GM12878 (cell line): Measurements from ENCODE around the gene CLCNKA. TPM values are rescaled to one million over a fixed set of nuclear protein-coding genes. Genes with fewer than 3 reads are reported as not detected.

Experiments used
- ATAC-seq: fragments of 200-7000 bp; cut with Tn5 transposase; 3 replicates; pipeline ENCODE4 v1.9.1; 2020; ENCODE audit warnings: mild to moderate bottlenecking, moderate library complexity
- BruUV-seq: library from RNA; stranded (reverse); fragments of 400-500 nt; replicated peaks from 2 replicates; lab custom pipeline; 2021; lab: Mats Ljungman, UMichigan
- CTCF ChIA-PET: fragments of 300-600 bp; sonication (Branson Sonifier 250); formaldehyde crosslinking; extraction: SDS; loops from one replicate; lab custom pipeline; 2021; ENCODE audit warnings: inconsistent platforms; lab: Yijun Ruan, JAX
- POLR2A ChIA-PET: fragments of 350-600 bp; formaldehyde crosslinking; extraction: SDS; loops from one replicate; lab custom pipeline; 2021; ENCODE audit warnings: inconsistent platforms; lab: Charles Lee
- RAD21 ChIA-PET: fragments of 300-600 bp; sonication (Branson Sonifier 250); formaldehyde crosslinking; loops from one replicate; lab custom pipeline; 2023; ENCODE audit warnings: antibody characterized with exemption; ENCODE audit not compliant: unreplicated experiment; lab: Charles Lee
- SMC1A ChIA-PET: fragments of 300-600 bp; sonication (Branson Sonifier 250); formaldehyde crosslinking; loops from one replicate; lab custom pipeline; 2023; ENCODE audit not compliant: unreplicated experiment, uncharacterized antibody; lab: Charles Lee
- DNase-seq: peaks from one replicate; pipeline ENCODE4 v3.0.0-alpha.2; 2011; ENCODE audit warnings: low read depth, low spot score
- FAIRE-seq: peaks from 3 replicates; lab custom pipeline; 2011; peaks lifted over from hg19 to GRCh38; lab: Jason Lieb, UNC
- H2AFZ ChIP-seq: 2 replicates; pipeline ENCODE4 v1.6.0; 2011; ENCODE audit warnings: low read depth, low read length, control low read depth; ENCODE audit not compliant: control insufficient read depth
- H3K27ac ChIP-seq: 2 replicates; pipeline ENCODE4 v1.5.1; 2011; ENCODE audit warnings: control low read depth; ENCODE audit not compliant: control insufficient read depth, insufficient read depth
- H3K27me3 ChIP-seq, 2 experiments: replicated peaks in 1 of 2; 2 replicates each; pipeline versions ENCODE4 v1.6.0 to v1.6.1; 2011; ENCODE audit warnings: low read length in 1 of 2; ENCODE audit not compliant: control insufficient read depth in 2 of 2, insufficient read depth in 2 of 2
- H3K36me3 ChIP-seq, 2 experiments: 2 replicates each; pipeline ENCODE4 v1.5.1; 2011; ENCODE audit warnings: low read length in 1 of 2; ENCODE audit not compliant: control insufficient read depth in 2 of 2, insufficient read depth in 2 of 2
- H3K4me1 ChIP-seq: 2 replicates; pipeline ENCODE4 v1.6.1; 2011; ENCODE audit warnings: mild to moderate bottlenecking, low read length, moderate library complexity, mixed read lengths; ENCODE audit not compliant: control insufficient read depth, insufficient read depth
- H3K4me2 ChIP-seq: 2 replicates; pipeline ENCODE4 v1.6.0; 2011; ENCODE audit warnings: control low read depth; ENCODE audit not compliant: control insufficient read depth, insufficient read depth
- H3K4me3 ChIP-seq: fragments of 200-600 bp; sonication (generic); 2 replicates; pipeline ENCODE4 v1.5.1; 2016
- H3K79me2 ChIP-seq: 2 replicates; pipeline ENCODE4 v1.6.0; 2011; ENCODE audit warnings: low read length; ENCODE audit not compliant: control insufficient read depth, insufficient read depth
- H3K9ac ChIP-seq: 2 replicates; pipeline ENCODE4 v1.8.0; 2011; ENCODE audit warnings: low read length, control low read depth, mixed read lengths; ENCODE audit not compliant: control insufficient read depth, insufficient read depth
- H3K9me3 ChIP-seq: replicated peaks from 3 replicates; pipeline ENCODE4 v1.5.1; 2011; ENCODE audit warnings: mild to moderate bottlenecking, low read length; ENCODE audit not compliant: control insufficient read depth, insufficient read depth
- H4K20me1 ChIP-seq: 2 replicates; pipeline ENCODE4 v1.6.0; 2011; ENCODE audit not compliant: control insufficient read depth, insufficient read depth
- EED ChIP-seq: sonication (generic); IDR thresholded peaks from 2 replicates; pipeline ENCODE4 v1.6.1; 2016; ENCODE audit warnings: antibody characterized with exemption, low read depth
- EZH2 ChIP-seq: IDR thresholded peaks from 2 replicates; pipeline ENCODE4 v1.6.1; 2012; ENCODE audit warnings: low read depth, mild to moderate bottlenecking, control low read depth, inconsistent platforms, low read length, borderline replicate concordance; ENCODE audit not compliant: control insufficient read depth
- HDGF ChIP-seq: fragments of 450-650 bp; IDR thresholded peaks from 2 replicates; pipeline ENCODE4 v1.6.1; 2016; ENCODE audit warnings: antibody characterized with exemption
- KDM1A ChIP-seq: fragments of 200-600 bp; sonication (generic); IDR thresholded peaks from 2 replicates; pipeline ENCODE4 v1.6.1; 2016; ENCODE audit warnings: borderline replicate concordance
- LARP7 ChIP-seq: fragments of 450-650 bp; IDR thresholded peaks from 2 replicates; pipeline ENCODE4 v1.6.1; 2017; ENCODE audit warnings: mild to moderate bottlenecking
- MAX ChIP-seq: IDR thresholded peaks from 2 replicates; pipeline ENCODE4 v1.6.1; 2012; ENCODE audit warnings: low read depth, low read length, improper control_type of control experiment
- MEF2A ChIP-seq: IDR thresholded peaks from 2 replicates; pipeline ENCODE4 v1.6.1; 2011; ENCODE audit warnings: low read depth, mild to moderate bottlenecking, low read length, moderate library complexity; ENCODE audit not compliant: insufficient read depth
- MTA2 ChIP-seq: fragments of 450-650 bp; IDR thresholded peaks from 2 replicates; pipeline ENCODE4 v1.6.1; 2016; ENCODE audit warnings: low read depth, mild to moderate bottlenecking, moderate library complexity
- NR2C2 ChIP-seq: IDR thresholded peaks from 2 replicates; pipeline ENCODE4 v1.6.1; 2011; ENCODE audit warnings: borderline replicate concordance, low read depth; ENCODE audit not compliant: control insufficient read depth, insufficient read length
- NR2F1 ChIP-seq: fragments of 450-650 bp; conservative IDR thresholded peaks from 2 replicates; pipeline ENCODE4 v1.6.1; 2017; ENCODE audit warnings: mild to moderate bottlenecking
- NRF1 ChIP-seq: conservative IDR thresholded peaks from 2 replicates; pipeline ENCODE4 v1.6.1; 2011; ENCODE audit warnings: mild to moderate bottlenecking, low read depth, low read length, improper control_type of control experiment
- RAD21 ChIP-seq: IDR thresholded peaks from 2 replicates; pipeline ENCODE4 v1.6.1; 2011; ENCODE audit warnings: mild to moderate bottlenecking, low read depth, low read length, moderate library complexity; ENCODE audit not compliant: insufficient read depth
- SMARCA5 ChIP-seq: fragments of 450-650 bp; IDR thresholded peaks from 2 replicates; pipeline ENCODE4 v1.6.1; 2017; ENCODE audit warnings: mild to moderate bottlenecking
- SPI1 ChIP-seq: IDR thresholded peaks from 2 replicates; pipeline ENCODE4 v1.6.1; 2011; ENCODE audit warnings: low read depth, mild to moderate bottlenecking, low read length, moderate library complexity, borderline replicate concordance; ENCODE audit not compliant: insufficient read depth
- STAT3 ChIP-seq: IDR thresholded peaks from 2 replicates; pipeline ENCODE4 v1.6.1; 2011; ENCODE audit warnings: low read depth, low read length, improper control_type of control experiment
- TCF7 ChIP-seq: IDR thresholded peaks from 2 replicates; pipeline ENCODE4 v1.6.1; 2014; ENCODE audit warnings: antibody characterized with exemption, borderline replicate concordance
- WGBS: methylation state at CpG from one replicate; pipeline ENCODE4 v1.1.6; 2016; ENCODE audit warnings: low lambda C conversion rate; ENCODE audit not compliant: insufficient replicate concordance, insufficient coverage; ENCODE audit errors: missing lambda C conversion rate; 5-methylcytosine and 5-hydroxymethylcytosine counted together
- in situ Hi-C: fragments of 300-500 bp; cut with MboI; formaldehyde crosslinking; loops from 9 replicates; pipeline ENCODE4 v1.14.3; 2018; ENCODE audit warnings: mixed read lengths
- intact Hi-C: fragments of 100-400 bp; cut with micrococcal nuclease; formaldehyde crosslinking; loops from one replicate; pipeline ENCODE4 v1.14.2; 2022; ENCODE audit not compliant: unreplicated experiment
- polyA plus RNA-seq, 11 experiments: library from polyadenylated mRNA; depleted of rRNA in 4 of 11; unstranded in 6 of 11; stranded (reverse) in 5 of 11; fragments of >200 nt; fragmentation: Nextera tagmentation in 4 of 11; fragmentation: Illumina TruSeq in 1 of 11; extraction: Ambion mirVana in 4 of 11; extraction: Trizol in 1 of 11; gene quantifications; 1 replicate in 1 of 11; 2 replicates in 10 of 11; pipeline versions ENCODE4 v1.2.1 to v1.2.3, GENCODE V29; 2011 to 2016; ENCODE audit warnings: inconsistent platforms in 2 of 11, missing spikeins in 2 of 11, low read depth in 1 of 11
- total RNA-seq, 4 experiments: library from RNA; depleted of rRNA in 3 of 4; stranded (reverse); fragments of >200 nt in 3 of 4; fragmentation: Illumina TruSeq in 1 of 4; extraction: Trizol in 1 of 4; gene quantifications; 2 replicates each; pipeline versions ENCODE4 v1.2.1 to v1.2.3, GENCODE V29; 2013 to 2021
- TF ChIP-seq, protein P1 (sequence below): fragments of 450-650 bp; IDR thresholded peaks from 2 replicates; pipeline ENCODE4 v1.6.1; 2017; ENCODE audit warnings: mild to moderate bottlenecking, moderate library complexity
- TF ChIP-seq, protein P2 (sequence below): fragments of 450-650 bp; IDR thresholded peaks from 2 replicates; pipeline ENCODE4 v1.6.1; 2014; ENCODE audit warnings: mild to moderate bottlenecking

The CLCNKA gene
- total and polyA plus RNA-seq, 10 of the 15 experiments (the other 5 are each of a cell fraction or from before 2014, with no cell fraction given) = 0.02 to 0.15 (median 0.08) TPM; not detected in 6

DNA sequence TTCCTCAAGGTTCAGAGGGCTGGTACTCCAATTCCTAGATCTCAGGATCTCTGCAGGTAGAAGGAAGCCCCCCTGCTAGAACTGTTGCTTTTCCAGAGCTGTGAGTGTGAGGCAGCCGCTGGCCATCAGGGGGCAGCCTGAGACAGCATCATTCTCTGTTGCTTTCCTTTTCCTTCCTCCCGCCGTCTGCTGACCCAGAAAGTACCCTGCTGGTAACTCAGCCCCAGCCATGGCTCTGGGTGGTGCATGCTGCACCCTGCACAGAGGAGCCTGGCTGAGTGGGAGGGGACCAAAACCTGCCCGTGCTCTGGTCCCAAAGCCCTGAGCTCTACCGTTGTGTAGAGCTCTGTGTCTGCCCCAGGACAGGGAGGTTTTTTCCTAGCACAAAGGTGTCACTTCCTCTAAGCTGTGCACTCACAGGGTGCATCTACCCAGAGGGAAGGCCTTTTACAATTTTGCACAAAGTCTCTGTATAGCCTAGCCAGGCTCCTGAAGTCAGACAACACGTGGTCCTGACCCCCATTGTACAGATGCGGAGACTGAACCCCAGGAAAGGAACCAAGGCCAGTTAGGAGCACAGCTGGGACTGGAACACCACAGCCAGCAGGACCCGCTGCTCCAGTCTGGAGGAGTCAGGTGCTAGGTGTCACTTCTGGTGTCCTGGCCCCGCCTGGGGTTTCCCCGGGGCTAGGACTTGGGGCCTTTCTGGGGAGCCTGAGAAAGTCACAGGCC lies 57.3 kb downstream of the CLCNKA start:
- ATAC-seq (peak; percentile 88), FAIRE-seq (peak; percentile 91), DNase-seq (peak; percentile 49)
- RAD21 ChIA-PET = interaction anchor here (0.6 to 9.7 kb wide), 29 partner anchors 9 to 542 kb away, joined by 3 to 223 read pairs (median 4); no protein-coding TSS in a partner anchor
- peak overlapping the region; percentile 0; the same call in 1 of the 2 replicates for H3K27ac ChIP-seq
- peak overlapping the region; percentile 65 for H2AFZ ChIP-seq
- peaks cover 8% of the 10 kb centered on the region for H3K4me1 ChIP-seq
- in situ Hi-C loops = loop anchor here (5.0 kb wide), 2 partner anchors 163 to 283 kb away; no protein-coding TSS in a partner anchor
- no TSS peak for BruUV-seq
- intact Hi-C loops = loop anchor here (1.0 to 2.0 kb wide), 2 partner anchors 108 to 284 kb away; no protein-coding TSS in a partner anchor
- 24% methylated on average over 10 of the region's 10 CpGs for WGBS
- H3K36me3 ChIP-seq = no peaks in the 10 kb centered on the region
- H3K9me3 ChIP-seq = no peaks in the 10 kb centered on the region
- peak overlapping the region; percentile 38; the same call in 1 of the 2 replicates for H3K4me3 ChIP-seq
- CTCF ChIA-PET = interaction anchor here (0.6 to 10.0 kb wide), 47 partner anchors 10 to 873 kb away, joined by 3 to 375 read pairs (median 4); partner anchors contain the start of genes FBXO42 and NECAP2
- H4K20me1 ChIP-seq = no peaks in the 10 kb centered on the region
- H3K9ac ChIP-seq = no peak overlapping the region
- H3K27me3 ChIP-seq = no peaks in the 10 kb centered on the region
- POLR2A ChIA-PET = interaction anchor here (0.7 to 1.0 kb wide), 2 partner anchors 111 to 284 kb away, joined by 4 read pairs; no protein-coding TSS in a partner anchor
- H3K4me2 ChIP-seq = peak overlapping the region; percentile 58
- SMC1A ChIA-PET = interaction anchor here (0.5 to 4.9 kb wide), 25 partner anchors 8 to 287 kb away, joined by 3 to 63 read pairs (median 4); partner anchors contain the start of genes CPLANE2, EPHA2 and SZRD1
- H3K79me2 ChIP-seq = no peaks in the 10 kb centered on the region
- TF ChIP-seq KDM1A (no peak), EZH2 (no peak), MEF2A (no peak), NR2F1 (peak; percentile 13; the same call in 1 of the 2 replicates), SPI1 (peak; percentile 70; the same call in 1 of the 2 replicates), LARP7 (peak; percentile 33; the same call in 1 of the 2 replicates), SMARCA5 (peak; percentile 41; the same call in 1 of the 2 replicates), MTA2 (no peak), EED (no peak), HDGF (0 out of 2 replicates have a peak, but pooled peaks have one; percentile 37), NR2C2 (no peak), RAD21 (peak; percentile 88), MAX (no peak), NRF1 (no peak), TCF7 (no peak), STAT3 (no peak)
- TF ChIP-seq, protein P1, sequence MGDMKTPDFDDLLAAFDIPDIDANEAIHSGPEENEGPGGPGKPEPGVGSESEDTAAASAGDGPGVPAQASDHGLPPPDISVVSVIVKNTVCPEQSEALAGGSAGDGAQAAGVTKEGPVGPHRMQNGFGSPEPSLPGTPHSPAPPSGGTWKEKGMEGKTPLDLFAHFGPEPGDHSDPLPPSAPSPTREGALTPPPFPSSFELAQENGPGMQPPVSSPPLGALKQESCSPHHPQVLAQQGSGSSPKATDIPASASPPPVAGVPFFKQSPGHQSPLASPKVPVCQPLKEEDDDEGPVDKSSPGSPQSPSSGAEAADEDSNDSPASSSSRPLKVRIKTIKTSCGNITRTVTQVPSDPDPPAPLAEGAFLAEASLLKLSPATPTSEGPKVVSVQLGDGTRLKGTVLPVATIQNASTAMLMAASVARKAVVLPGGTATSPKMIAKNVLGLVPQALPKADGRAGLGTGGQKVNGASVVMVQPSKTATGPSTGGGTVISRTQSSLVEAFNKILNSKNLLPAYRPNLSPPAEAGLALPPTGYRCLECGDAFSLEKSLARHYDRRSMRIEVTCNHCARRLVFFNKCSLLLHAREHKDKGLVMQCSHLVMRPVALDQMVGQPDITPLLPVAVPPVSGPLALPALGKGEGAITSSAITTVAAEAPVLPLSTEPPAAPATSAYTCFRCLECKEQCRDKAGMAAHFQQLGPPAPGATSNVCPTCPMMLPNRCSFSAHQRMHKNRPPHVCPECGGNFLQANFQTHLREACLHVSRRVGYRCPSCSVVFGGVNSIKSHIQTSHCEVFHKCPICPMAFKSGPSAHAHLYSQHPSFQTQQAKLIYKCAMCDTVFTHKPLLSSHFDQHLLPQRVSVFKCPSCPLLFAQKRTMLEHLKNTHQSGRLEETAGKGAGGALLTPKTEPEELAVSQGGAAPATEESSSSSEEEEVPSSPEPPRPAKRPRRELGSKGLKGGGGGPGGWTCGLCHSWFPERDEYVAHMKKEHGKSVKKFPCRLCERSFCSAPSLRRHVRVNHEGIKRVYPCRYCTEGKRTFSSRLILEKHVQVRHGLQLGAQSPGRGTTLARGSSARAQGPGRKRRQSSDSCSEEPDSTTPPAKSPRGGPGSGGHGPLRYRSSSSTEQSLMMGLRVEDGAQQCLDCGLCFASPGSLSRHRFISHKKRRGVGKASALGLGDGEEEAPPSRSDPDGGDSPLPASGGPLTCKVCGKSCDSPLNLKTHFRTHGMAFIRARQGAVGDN = no peak
- TF ChIP-seq, protein P2, sequence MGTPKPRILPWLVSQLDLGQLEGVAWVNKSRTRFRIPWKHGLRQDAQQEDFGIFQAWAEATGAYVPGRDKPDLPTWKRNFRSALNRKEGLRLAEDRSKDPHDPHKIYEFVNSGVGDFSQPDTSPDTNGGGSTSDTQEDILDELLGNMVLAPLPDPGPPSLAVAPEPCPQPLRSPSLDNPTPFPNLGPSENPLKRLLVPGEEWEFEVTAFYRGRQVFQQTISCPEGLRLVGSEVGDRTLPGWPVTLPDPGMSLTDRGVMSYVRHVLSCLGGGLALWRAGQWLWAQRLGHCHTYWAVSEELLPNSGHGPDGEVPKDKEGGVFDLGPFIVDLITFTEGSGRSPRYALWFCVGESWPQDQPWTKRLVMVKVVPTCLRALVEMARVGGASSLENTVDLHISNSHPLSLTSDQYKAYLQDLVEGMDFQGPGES = 0 out of 2 replicates have a peak, but pooled peaks have one; percentile 22
